Activated T-cell treated with anti-CD3 and anti-CD28 coated beads for 48 hours (primary cell): ENCODE measurements around the gene HIPK1.

Experiments used
- DNase-seq: peaks from one replicate; pipeline ENCODE4 v3.0.0-alpha.2; 2020; ENCODE audit warnings: low read depth

The HIPK1 gene

GRCh38 chr1:113913887-113914664 is 15.0 kb upstream of the HIPK1 start:
- DNase-seq = no peak

DNA sequence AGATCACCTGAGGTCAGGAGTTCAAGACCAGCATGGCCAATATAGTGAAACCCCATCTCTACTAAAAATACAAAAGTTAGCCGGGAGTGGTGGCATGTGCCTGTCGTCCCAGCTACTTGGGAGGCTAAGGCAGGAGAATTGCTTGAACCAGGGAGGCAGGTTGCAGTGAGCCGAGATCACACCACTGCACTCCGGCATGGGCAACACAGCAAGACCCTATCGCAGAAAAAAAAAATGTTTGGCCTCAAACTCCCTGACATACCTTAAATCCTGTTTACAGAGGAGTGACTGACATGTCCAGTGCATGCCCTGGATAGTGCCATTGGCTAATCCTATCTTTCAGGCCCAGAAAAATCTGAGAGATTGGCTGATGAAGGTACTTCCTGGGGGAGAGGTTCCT is 12.2 kb upstream of the HIPK1 start:
- DNase-seq = no peak

DNA sequence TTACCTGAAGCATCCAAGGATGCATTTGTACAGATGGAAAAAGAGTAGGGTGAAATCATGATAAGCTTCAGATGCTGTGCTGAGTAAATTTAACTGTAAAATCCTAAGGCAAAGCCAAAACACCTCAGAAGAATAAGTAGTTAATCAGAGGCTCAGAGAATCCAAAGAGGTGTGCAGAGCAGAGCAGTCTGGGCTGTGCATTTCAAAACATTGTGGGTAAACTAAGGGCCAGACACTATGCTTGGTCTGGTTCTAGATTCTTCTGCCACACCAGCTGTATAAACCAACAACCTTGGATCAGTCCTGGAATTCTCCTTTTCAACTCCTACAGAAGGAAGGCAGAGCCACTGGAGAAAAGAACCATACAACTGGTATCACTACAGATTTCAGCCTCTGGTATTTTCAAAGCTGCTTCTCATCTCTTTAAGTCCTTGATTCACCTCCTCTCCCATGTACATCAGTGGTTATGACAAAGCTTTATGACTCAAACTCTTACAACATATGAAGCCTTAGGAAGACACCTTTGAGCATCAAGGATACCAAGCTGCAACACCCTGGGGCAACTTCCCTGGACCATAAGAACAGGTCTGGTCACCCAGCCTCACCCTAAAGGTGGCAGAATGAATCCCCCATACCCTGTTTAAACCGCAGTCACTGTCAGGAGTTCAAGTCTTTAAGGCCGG is 11.6 kb upstream of the HIPK1 start:
- DNase-seq = no peak

- DNase-seq = no peak
Measured at GRCh38 chr1:113918243-113918642, 10.9 kb upstream of the HIPK1 start.

DNA sequence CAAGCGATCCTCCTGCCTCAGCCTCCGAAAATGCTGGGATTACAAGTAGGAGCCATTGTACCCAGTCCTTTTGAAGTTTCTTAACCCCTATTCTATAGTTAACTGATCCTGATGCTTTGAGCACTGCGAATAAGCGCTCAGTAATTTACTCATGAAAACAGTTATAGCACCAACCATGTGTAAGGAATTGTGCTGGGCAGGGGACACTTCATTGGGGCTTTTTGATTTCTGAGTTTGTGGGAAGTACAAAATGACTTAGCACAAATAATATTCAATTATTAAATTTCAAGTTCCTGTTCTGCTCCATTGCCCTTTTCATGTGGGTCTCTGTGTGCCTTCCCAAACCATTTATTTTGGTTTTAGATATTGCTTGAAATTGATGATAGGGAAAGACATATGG is 6.2 kb upstream of the HIPK1 start:
- no peak for DNase-seq

DNA sequence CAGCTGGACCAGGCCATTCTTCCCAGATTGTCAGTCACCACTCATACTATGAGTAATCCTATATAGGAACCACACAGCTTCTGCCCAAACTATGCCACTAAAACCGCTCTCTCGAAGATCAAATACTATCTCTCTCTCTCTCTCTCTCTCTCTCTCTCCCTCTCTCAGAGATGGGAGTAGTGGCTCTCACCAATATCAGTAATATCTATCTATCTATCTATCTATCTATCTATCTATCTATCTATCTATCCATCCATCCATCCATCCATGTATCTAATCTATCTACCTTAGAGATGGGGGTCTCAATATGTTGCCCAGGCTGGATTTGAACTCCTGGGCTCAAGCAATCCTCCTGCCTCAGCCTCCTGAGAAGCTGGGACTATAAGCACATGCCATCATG is 4.7 kb upstream of the HIPK1 start:
- DNase-seq = no peak

DNA sequence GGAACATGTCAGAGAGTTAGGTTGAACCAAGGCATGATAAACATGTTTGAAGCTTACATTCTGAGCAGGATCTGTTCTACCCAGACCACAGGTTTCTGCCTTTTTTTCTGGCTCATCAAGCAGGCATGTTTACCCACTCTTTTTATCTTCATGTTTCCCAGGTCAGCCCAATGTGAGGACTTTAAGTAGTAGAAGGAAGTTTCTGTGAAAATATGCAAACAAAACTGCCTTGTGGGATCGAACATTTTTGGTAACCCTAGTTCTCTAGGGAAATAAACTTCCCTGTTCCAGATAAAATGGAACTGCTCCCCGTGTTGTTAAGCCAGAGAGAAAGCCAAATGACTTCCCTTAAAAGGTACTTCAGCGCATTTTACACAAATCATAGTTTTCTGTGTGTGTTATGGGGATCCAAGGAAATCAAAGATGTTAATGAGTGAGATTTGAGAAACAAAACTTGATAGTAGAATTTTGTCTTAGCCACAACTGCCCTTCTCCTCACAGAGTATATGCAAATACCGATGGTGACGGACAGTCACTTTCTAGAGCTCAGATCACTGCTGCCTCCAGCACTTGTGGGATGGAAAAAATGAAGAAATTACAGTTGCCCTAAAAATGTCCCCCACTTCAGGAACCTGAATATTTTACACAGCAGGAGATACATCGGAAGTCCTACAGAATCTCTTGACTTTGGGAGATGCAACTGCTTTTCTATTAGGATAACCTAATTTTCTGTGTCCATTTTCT is 765 bp upstream of the HIPK1 start:
- no peak for DNase-seq

- peak; percentile 47 for DNase-seq
Measured at GRCh38 chr1:113929750-113930498, 800 bp downstream of the HIPK1 start.

GRCh38 chr1:113930499-113931161 is 1.5 kb downstream of the HIPK1 start:
- DNase-seq = peak; percentile 60

GRCh38 chr1:113931451-113931851 is 2.3 kb downstream of the HIPK1 start:
- DNase-seq = no peak

GRCh38 chr1:113934006-113934405 is 4.9 kb downstream of the HIPK1 start:
- DNase-seq = no peak

- no peak for DNase-seq
Measured at GRCh38 chr1:113934511-113935055, 5.5 kb downstream of the HIPK1 start.

DNA sequence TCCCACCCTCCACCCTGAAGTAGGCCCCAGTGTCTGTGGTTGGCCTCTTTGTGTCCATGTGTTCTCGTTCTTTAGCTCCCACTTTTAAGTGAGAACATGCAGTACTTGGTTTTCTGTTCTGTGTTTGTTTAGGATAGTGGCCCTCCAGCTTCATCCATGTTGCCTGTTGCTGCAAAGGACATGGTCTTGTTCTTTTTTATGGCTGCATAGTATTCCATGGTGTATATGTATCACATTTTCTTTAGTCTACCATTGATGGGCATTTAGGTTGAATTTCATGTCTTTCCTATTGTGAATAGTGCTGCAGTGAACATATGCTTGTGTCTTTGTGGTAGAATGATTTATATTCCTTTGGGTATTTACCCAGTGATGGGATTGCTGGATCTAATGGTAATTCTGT is 6.1 kb downstream of the HIPK1 start:
- no peak for DNase-seq

GRCh38 chr1:113935970-113936369 is 6.8 kb downstream of the HIPK1 start:
- no peak for DNase-seq

DNA sequence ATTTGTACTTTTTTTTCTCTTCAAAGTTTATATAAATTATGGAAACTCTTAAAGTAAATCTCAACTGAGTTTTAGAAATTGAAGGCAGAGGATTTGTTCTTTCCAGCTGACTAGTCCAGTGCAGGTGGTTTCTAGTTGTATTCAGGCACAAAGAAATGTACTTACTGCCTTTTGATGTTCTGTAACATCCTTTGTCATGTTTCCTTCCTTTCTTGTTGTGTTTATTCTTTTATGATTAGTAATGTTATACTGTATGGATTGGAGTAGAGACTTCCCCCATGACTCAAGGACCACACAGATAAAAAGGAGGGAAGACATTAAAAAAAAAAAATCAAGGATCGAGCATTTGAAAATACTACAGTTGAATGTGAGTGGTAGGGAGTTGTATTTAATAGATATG is 8.0 kb downstream of the HIPK1 start:
- DNase-seq = no peak

- no peak for DNase-seq
Measured at GRCh38 chr1:113938192-113938591, 9.1 kb downstream of the HIPK1 start.

- DNase-seq = peak; percentile 40
Measured at GRCh38 chr1:113940365-113941244, 11.5 kb downstream of the HIPK1 start.

- DNase-seq = no peak
Measured at GRCh38 chr1:113941245-113941559, 12.1 kb downstream of the HIPK1 start.

DNA sequence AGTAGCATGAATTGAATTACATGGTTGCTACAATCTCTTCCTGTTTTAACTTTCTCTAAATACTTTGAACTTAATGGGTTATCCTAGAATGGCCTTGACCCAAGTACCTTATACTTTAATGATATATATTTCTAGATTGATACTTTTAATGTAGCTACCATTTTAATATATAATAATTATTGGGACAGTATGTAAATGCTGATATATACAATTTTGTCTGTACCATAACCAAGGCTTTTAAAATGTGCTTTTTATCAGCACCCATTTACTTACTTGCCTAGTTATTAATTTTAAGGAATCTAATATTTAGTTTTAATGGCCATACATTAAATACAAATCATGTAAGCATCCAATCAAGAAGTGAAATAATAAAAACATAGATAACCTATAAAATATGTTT is 13.4 kb downstream of the HIPK1 start:
- DNase-seq = no peak

DNA sequence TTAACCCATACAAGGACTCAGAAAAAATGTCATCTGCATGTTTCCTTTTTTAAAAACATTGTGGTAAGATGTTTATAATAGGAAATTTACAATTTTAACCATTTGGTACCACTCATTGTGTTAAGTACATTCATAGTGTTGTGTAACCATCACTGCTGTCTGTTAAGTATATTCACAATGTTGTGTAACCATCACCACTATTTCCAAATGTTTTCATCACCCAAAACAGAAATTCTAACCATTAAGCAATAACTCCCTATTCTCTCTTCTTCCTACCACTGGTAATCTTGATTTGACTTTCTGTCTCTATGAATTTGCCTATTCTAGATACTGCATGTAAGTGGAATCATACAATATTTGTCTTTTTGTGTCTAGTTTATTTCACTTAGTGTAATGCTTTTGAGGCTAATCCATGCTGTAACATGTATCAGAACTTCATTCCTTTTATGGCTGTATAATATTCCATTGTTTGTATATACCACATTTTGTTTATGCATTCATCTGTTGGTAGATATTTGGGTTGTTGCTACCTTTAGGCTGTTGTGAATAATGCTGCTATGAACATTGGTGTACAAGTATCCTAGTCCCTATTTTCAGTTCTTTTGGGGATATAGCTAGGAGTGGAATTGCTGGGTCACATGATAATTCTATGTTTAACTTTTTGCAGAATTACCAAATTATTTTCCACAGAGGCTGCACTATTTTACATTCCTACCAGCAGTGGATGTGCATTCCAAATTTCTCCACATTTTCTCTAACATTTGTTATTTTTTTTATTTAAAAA is 14.1 kb downstream of the HIPK1 start:
- DNase-seq = no peak
